SK-N-SH treated with all-trans-retinoic acid at 6 μM for 48 hours (cell line): ENCODE results near the gene PLA2R1.

Experiments
- ATAC-seq: fragments of 200-7000 bp; cut with Tn5 transposase; 3 replicates; pipeline ENCODE4 v1.9.1; 2020; ENCODE audit warnings: mild to moderate bottlenecking, moderate library complexity
- ARNTL ChIP-seq: fragments of 450-650 bp; formaldehyde crosslinking; IDR thresholded peaks from 2 replicates; pipeline ENCODE4 v1.5.0; 2020; ENCODE audit warnings: low read depth, mild to moderate bottlenecking, moderate library complexity, borderline replicate concordance
- BACH2 ChIP-seq: fragments of 250-450 bp; sonication (Bioruptor Pico); IDR thresholded peaks from 2 replicates; pipeline ENCODE4 v1.9.0; 2021; ENCODE audit warnings: mild to moderate bottlenecking, borderline replicate concordance
- CREB5 ChIP-seq: fragments of 250-450 bp; sonication (Bioruptor Pico); IDR thresholded peaks from 2 replicates; pipeline ENCODE4 v1.5.1; 2020; ENCODE audit warnings: low read depth, mild to moderate bottlenecking, moderate library complexity
- CSDC2 ChIP-seq: fragments of 250-450 bp; sonication (Bioruptor Pico); IDR thresholded peaks from 2 replicates; pipeline ENCODE4 v1.5.0; 2020; ENCODE audit warnings: mild to moderate bottlenecking, moderate library complexity
- ESRRG ChIP-seq: fragments of 250-450 bp; sonication (Bioruptor Pico); IDR thresholded peaks from 2 replicates; pipeline ENCODE4 v1.6.1; 2021; ENCODE audit warnings: mild to moderate bottlenecking
- GLIS3 ChIP-seq: fragments of 250-450 bp; sonication (Bioruptor Pico); IDR thresholded peaks from 2 replicates; pipeline ENCODE4 v1.5.0; 2020; ENCODE audit warnings: mild to moderate bottlenecking, moderate library complexity
- ISL1 ChIP-seq: fragments of 250-450 bp; sonication (Bioruptor Pico); IDR thresholded peaks from 2 replicates; pipeline ENCODE4 v2.1.2; 2022; ENCODE audit warnings: mild to moderate bottlenecking, moderate library complexity
- OSR1 ChIP-seq: fragments of 250-450 bp; sonication (Bioruptor Pico); IDR thresholded peaks from 2 replicates; pipeline ENCODE4 v1.8.0; 2022; ENCODE audit warnings: moderate library complexity, mild to moderate bottlenecking, inconsistent platforms
- PPARA ChIP-seq: fragments of 250-450 bp; sonication (Bioruptor Pico); IDR thresholded peaks from 2 replicates; pipeline ENCODE4 v1.5.0; 2020; ENCODE audit warnings: mild to moderate bottlenecking, borderline replicate concordance
- RARB ChIP-seq: fragments of 250-450 bp; sonication (Bioruptor Pico); IDR thresholded peaks from 2 replicates; pipeline ENCODE4 v1.8.0; 2021; ENCODE audit warnings: mild to moderate bottlenecking, moderate library complexity
- SNAI2 ChIP-seq: fragments of 250-450 bp; sonication (Bioruptor Pico); IDR thresholded peaks from 2 replicates; pipeline ENCODE4 v1.5.0; 2020; ENCODE audit warnings: mild to moderate bottlenecking, moderate library complexity
- TCF4 ChIP-seq: fragments of 250-450 bp; sonication (Bioruptor Pico); IDR thresholded peaks from 2 replicates; pipeline ENCODE4 v1.8.0; 2021; ENCODE audit warnings: mild to moderate bottlenecking, moderate library complexity, borderline replicate concordance
- TOX ChIP-seq: fragments of 250-450 bp; sonication (Bioruptor Pico); IDR thresholded peaks from 2 replicates; pipeline ENCODE4 v1.8.0; 2021; ENCODE audit warnings: mild to moderate bottlenecking, moderate library complexity, borderline replicate concordance
- TSHZ2 ChIP-seq: fragments of 250-450 bp; sonication (Bioruptor Pico); IDR thresholded peaks from 2 replicates; pipeline ENCODE4 v1.5.0; 2020; ENCODE audit warnings: mild to moderate bottlenecking, moderate library complexity
- ZC3H10 ChIP-seq: fragments of 250-450 bp; sonication (Bioruptor Pico); IDR thresholded peaks from 2 replicates; pipeline ENCODE4 v1.5.1; 2021; ENCODE audit warnings: mild to moderate bottlenecking, moderate library complexity
- ZFP3 ChIP-seq: fragments of 250-450 bp; sonication (Bioruptor Pico); IDR thresholded peaks from 2 replicates; pipeline ENCODE4 v1.5.0; 2020; ENCODE audit warnings: mild to moderate bottlenecking, moderate library complexity
- ZFP30 ChIP-seq: fragments of 450-650 bp; formaldehyde crosslinking; IDR thresholded peaks from 2 replicates; pipeline ENCODE4 v1.5.0; 2022; ENCODE audit warnings: mild to moderate bottlenecking, moderate library complexity
- ZNF565 ChIP-seq: fragments of 450-650 bp; formaldehyde crosslinking; conservative IDR thresholded peaks from 2 replicates; pipeline ENCODE4 v1.5.0; 2020; ENCODE audit warnings: low read depth, mild to moderate bottlenecking, moderate library complexity
- ZNF70 ChIP-seq: fragments of 450-650 bp; formaldehyde crosslinking; IDR thresholded peaks from 2 replicates; pipeline ENCODE4 v1.5.0; 2020; ENCODE audit warnings: mild to moderate bottlenecking, moderate library complexity
- ZNF8 ChIP-seq: fragments of 450-650 bp; formaldehyde crosslinking; IDR thresholded peaks from 2 replicates; pipeline ENCODE4 v1.5.0; 2020; ENCODE audit warnings: mild to moderate bottlenecking, moderate library complexity
- TF ChIP-seq, protein P1 (sequence below): fragments of 250-450 bp; sonication (Bioruptor Pico); IDR thresholded peaks from 2 replicates; pipeline ENCODE4 v1.8.0; 2020; ENCODE audit warnings: mild to moderate bottlenecking, moderate library complexity, borderline replicate concordance
- TF ChIP-seq, protein P2 (sequence below): fragments of 250-450 bp; sonication (Bioruptor Pico); IDR thresholded peaks from 2 replicates; pipeline ENCODE4 v1.8.0; 2021; ENCODE audit warnings: low read depth, mild to moderate bottlenecking, moderate library complexity, borderline replicate concordance
- TF ChIP-seq, protein P3 (sequence below): fragments of 250-450 bp; sonication (Bioruptor Pico); IDR thresholded peaks from 2 replicates; pipeline ENCODE4 v1.5.1; 2021; ENCODE audit warnings: mild to moderate bottlenecking, moderate library complexity

PLA2R1 gene

DNA sequence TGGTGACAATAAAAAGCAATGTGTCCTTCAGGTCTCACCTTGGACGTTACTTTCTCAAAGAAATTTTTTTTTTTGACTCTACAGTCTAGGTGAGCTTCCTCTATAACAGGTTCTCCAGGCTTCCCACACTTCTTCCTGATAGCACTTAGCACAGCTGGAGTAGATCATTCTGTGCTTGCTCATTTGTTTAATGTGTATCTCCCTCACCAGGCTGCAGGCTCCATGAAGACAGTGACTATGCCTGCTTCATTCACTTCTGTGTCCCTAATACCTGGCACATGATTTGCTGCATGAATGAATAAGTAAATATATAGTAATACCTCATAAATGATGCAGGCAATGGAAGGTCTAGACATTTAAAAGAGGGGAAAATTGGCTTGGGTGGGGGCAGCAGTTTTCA is 154.5 kb downstream of the PLA2R1 start:
- no peak for ATAC-seq
- TF ChIP-seq TOX (CRISPR knock-in tag) (no peak), ZNF70 (no peak), TCF4 (no peak), RARB (CRISPR knock-in tag) (no peak), GLIS3 (no peak), CREB5 (CRISPR knock-in tag) (no peak), ZFP3 (CRISPR knock-in tag) (no peak), ZC3H10 (CRISPR knock-in tag) (no peak), CSDC2 (no peak), ESRRG (no peak), ARNTL (CRISPR knock-in tag) (no peak), ZNF565 (CRISPR knock-in tag) (no peak), ZFP30 (CRISPR knock-in tag) (no peak), ZNF8 (CRISPR knock-in tag) (no peak), OSR1 (CRISPR knock-in tag) (no peak), ISL1 (CRISPR knock-in tag) (no peak), PPARA (CRISPR knock-in tag) (no peak)
- TF ChIP-seq, protein P1, sequence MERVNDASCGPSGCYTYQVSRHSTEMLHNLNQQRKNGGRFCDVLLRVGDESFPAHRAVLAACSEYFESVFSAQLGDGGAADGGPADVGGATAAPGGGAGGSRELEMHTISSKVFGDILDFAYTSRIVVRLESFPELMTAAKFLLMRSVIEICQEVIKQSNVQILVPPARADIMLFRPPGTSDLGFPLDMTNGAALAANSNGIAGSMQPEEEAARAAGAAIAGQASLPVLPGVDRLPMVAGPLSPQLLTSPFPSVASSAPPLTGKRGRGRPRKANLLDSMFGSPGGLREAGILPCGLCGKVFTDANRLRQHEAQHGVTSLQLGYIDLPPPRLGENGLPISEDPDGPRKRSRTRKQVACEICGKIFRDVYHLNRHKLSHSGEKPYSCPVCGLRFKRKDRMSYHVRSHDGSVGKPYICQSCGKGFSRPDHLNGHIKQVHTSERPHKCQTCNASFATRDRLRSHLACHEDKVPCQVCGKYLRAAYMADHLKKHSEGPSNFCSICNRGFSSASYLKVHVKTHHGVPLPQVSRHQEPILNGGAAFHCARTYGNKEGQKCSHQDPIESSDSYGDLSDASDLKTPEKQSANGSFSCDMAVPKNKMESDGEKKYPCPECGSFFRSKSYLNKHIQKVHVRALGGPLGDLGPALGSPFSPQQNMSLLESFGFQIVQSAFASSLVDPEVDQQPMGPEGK, result no peak
- TF ChIP-seq, protein P2, sequence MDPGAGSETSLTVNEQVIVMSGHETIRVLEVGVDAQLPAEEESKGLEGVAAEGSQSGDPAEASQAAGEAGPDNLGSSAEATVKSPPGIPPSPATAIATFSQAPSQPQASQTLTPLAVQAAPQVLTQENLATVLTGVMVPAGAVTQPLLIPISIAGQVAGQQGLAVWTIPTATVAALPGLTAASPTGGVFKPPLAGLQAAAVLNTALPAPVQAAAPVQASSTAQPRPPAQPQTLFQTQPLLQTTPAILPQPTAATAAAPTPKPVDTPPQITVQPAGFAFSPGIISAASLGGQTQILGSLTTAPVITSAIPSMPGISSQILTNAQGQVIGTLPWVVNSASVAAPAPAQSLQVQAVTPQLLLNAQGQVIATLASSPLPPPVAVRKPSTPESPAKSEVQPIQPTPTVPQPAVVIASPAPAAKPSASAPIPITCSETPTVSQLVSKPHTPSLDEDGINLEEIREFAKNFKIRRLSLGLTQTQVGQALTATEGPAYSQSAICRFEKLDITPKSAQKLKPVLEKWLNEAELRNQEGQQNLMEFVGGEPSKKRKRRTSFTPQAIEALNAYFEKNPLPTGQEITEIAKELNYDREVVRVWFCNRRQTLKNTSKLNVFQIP (CRISPR knock-in tag), result no peak

DNA sequence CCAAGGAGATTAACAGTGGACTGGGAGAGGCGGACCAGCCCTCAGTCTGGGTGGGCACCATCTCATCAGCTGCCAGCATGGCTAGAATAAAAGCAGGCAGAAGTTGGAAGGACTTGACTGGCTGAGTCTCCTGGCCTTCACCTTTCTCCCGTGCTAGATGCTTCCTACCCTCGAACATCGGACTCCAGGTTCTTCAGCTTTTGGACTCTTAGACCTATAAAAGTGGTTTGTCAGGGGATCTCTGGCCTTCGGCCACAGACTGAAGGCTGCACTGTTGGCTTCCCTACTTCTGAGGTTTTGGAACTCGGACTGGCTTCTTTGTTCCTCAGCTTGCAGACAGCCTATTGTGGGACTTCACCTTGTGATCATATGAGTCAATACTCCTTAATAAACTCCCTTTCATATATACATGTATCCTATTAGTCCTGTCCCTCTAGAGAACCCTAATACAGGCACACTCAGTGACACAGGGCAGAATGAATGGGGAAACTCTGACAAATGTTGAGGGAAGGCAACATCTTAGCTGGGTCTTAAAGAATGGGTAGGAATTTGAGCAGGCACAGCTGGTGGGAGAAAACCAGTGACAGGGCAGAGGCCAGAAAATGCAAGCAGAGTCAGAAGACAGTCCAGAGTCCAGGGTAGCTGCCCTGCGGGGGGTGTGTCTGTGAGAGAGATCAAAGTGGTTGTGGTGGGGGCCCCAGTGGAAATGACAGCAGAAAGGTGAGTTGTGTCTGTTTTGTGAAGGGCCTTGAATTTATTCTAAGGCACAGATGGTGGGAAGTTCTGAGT is 156.3 kb downstream of the PLA2R1 start:
- no peak for ATAC-seq

More for the DNA sequence above, 156.3 kb downstream of the PLA2R1 start:
- TF ChIP-seq ESRRG (no peak), ZFP30 (CRISPR knock-in tag) (no peak), ZC3H10 (CRISPR knock-in tag) (no peak), ARNTL (CRISPR knock-in tag) (no peak), RARB (CRISPR knock-in tag) (no peak), CREB5 (CRISPR knock-in tag) (no peak), ISL1 (CRISPR knock-in tag) (no peak), ZNF8 (CRISPR knock-in tag) (no peak), TOX (CRISPR knock-in tag) (no peak), PPARA (CRISPR knock-in tag) (no peak), ZFP3 (CRISPR knock-in tag) (no peak), SNAI2 (CRISPR knock-in tag) (no peak), GLIS3 (no peak), TSHZ2 (no peak), BACH2 (no peak), OSR1 (CRISPR knock-in tag) (no peak), TCF4 (no peak), ZNF565 (CRISPR knock-in tag) (no peak)
- TF ChIP-seq, protein P3, sequence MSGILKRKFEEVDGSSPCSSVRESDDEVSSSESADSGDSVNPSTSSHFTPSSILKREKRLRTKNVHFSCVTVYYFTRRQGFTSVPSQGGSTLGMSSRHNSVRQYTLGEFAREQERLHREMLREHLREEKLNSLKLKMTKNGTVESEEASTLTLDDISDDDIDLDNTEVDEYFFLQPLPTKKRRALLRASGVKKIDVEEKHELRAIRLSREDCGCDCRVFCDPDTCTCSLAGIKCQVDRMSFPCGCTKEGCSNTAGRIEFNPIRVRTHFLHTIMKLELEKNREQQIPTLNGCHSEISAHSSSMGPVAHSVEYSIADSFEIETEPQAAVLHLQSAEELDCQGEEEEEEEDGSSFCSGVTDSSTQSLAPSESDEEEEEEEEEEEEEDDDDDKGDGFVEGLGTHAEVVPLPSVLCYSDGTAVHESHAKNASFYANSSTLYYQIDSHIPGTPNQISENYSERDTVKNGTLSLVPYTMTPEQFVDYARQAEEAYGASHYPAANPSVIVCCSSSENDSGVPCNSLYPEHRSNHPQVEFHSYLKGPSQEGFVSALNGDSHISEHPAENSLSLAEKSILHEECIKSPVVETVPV (CRISPR knock-in tag), result no peak
- TF ChIP-seq, protein P1, result no peak
